Mesenchymal stem cell (in vitro differentiated cells and primary cell): ENCODE results near the gene TTLL13.

Source experiments
- DNase-seq: peaks from one replicate; pipeline ENCODE4 v3.0.0-alpha.2; 2013
- H2AFZ ChIP-seq: one replicate; pipeline ENCODE4 v1.6.1; 2013; ENCODE audit warnings: low read depth, mild to moderate bottlenecking, control low read depth, inconsistent platforms, low read length, moderate library complexity
- H2AK5ac ChIP-seq: 2 replicates; pipeline ENCODE4 v1.6.1; 2013; ENCODE audit warnings: low read length, moderate library complexity, mild to moderate bottlenecking, inconsistent platforms; ENCODE audit not compliant: severe bottlenecking
- H2BK120ac ChIP-seq: one replicate; pipeline ENCODE4 v1.6.1; 2013; ENCODE audit warnings: low read depth, mild to moderate bottlenecking, inconsistent platforms, low read length, moderate library complexity
- H2BK12ac ChIP-seq, 2 experiments: one replicate each; pipeline ENCODE4 v1.6.1; 2013; ENCODE audit warnings: inconsistent platforms in 2 of 2, low read length in 2 of 2, mild to moderate bottlenecking in 2 of 2, moderate library complexity in 2 of 2, control low read depth in 1 of 2
- H2BK15ac ChIP-seq: one replicate; pipeline ENCODE4 v1.6.1; 2013; ENCODE audit warnings: mild to moderate bottlenecking, low read depth, inconsistent platforms; ENCODE audit not compliant: poor library complexity, severe bottlenecking
- H2BK5ac ChIP-seq: 2 replicates; pipeline ENCODE4 v1.6.1; 2013; ENCODE audit warnings: low read depth, mild to moderate bottlenecking, low read length, control low read depth, inconsistent platforms; ENCODE audit not compliant: poor library complexity, severe bottlenecking
- H3K14ac ChIP-seq, 2 experiments: one replicate each; pipeline ENCODE4 v1.6.1; 2013; ENCODE audit warnings: inconsistent platforms in 2 of 2, low read length in 2 of 2, control low read depth in 1 of 2, mild to moderate bottlenecking in 1 of 2, moderate library complexity in 1 of 2
- H3K18ac ChIP-seq, 2 experiments: one replicate each; pipeline ENCODE4 v1.6.1; 2013; ENCODE audit warnings: inconsistent platforms in 2 of 2, low read length in 2 of 2, control low read depth in 1 of 2, low read depth in 1 of 2, mild to moderate bottlenecking in 1 of 2
- H3K23ac ChIP-seq, 2 experiments: one replicate each; pipeline ENCODE4 v1.6.1; 2013; ENCODE audit warnings: inconsistent platforms in 2 of 2, low read length in 2 of 2, mild to moderate bottlenecking in 2 of 2, moderate library complexity in 2 of 2, control low read depth in 1 of 2
- H3K27ac ChIP-seq: 2 replicates; pipeline ENCODE4 v1.5.1; 2013; ENCODE audit warnings: mild to moderate bottlenecking, moderate library complexity, low read length, control low read depth, inconsistent platforms; ENCODE audit not compliant: poor library complexity, severe bottlenecking
- H3K27me3 ChIP-seq, 2 experiments: 2 replicates each; pipeline versions ENCODE4 v1.6.1 to v1.7.0; 2013; ENCODE audit warnings: low read length in 2 of 2, mild to moderate bottlenecking in 2 of 2, moderate library complexity in 2 of 2, control low read depth in 1 of 2, inconsistent platforms in 1 of 2; ENCODE audit not compliant: control insufficient read depth in 1 of 2, insufficient read depth in 1 of 2
- H3K36me3 ChIP-seq, 2 experiments: 2 replicates each; pipeline versions ENCODE4 v1.6.1 to v1.7.0; 2013; ENCODE audit warnings: low read length in 2 of 2, control low read depth in 1 of 2, inconsistent platforms in 1 of 2, low read depth in 1 of 2, mild to moderate bottlenecking in 1 of 2; ENCODE audit not compliant: insufficient read depth in 2 of 2, control insufficient read depth in 1 of 2
- H3K4ac ChIP-seq, 2 experiments: one replicate each; pipeline ENCODE4 v1.6.1; 2013; ENCODE audit warnings: inconsistent platforms in 2 of 2, low read length in 2 of 2, mild to moderate bottlenecking in 2 of 2, moderate library complexity in 2 of 2, control low read depth in 1 of 2, low read depth in 1 of 2
- H3K4me1 ChIP-seq: 2 replicates; pipeline ENCODE4 v1.6.1; 2013; ENCODE audit warnings: low read depth, low read length, control low read depth; ENCODE audit not compliant: control insufficient read depth, insufficient read depth
- H3K4me2 ChIP-seq: 2 replicates; pipeline ENCODE4 v1.6.1; 2013; ENCODE audit warnings: low read length, mild to moderate bottlenecking, inconsistent platforms; ENCODE audit not compliant: poor library complexity, severe bottlenecking
- H3K4me3 ChIP-seq, 2 experiments: 2 replicates each; pipeline versions ENCODE4 v1.5.1 to v1.7.0; 2013; ENCODE audit warnings: low read length in 2 of 2, mild to moderate bottlenecking in 2 of 2, control low read depth in 1 of 2, low read depth in 1 of 2; ENCODE audit not compliant: insufficient read depth in 1 of 2
- H3K79me1 ChIP-seq: replicated peaks from 2 replicates; pipeline ENCODE4 v1.6.1; 2013; ENCODE audit warnings: mild to moderate bottlenecking, control low read depth, low read length, inconsistent platforms; ENCODE audit not compliant: poor library complexity, severe bottlenecking
- H3K9ac ChIP-seq: 2 replicates; pipeline ENCODE4 v1.7.0; 2013; ENCODE audit warnings: mild to moderate bottlenecking, low read length, moderate library complexity
- H3K9me3 ChIP-seq: 2 replicates; pipeline ENCODE4 v1.7.0; 2013; ENCODE audit warnings: mild to moderate bottlenecking, low read length; ENCODE audit not compliant: control insufficient read depth
- H4K8ac ChIP-seq: one replicate; pipeline ENCODE4 v1.6.1; 2013; ENCODE audit warnings: inconsistent platforms, mild to moderate bottlenecking, low read length, moderate library complexity
- H4K91ac ChIP-seq: one replicate; pipeline ENCODE4 v1.6.1; 2013; ENCODE audit warnings: mild to moderate bottlenecking, low read length, inconsistent platforms
- WGBS: methylation state at CpG from one replicate; pipeline ENCODE4 v1.1.7; 2013; ENCODE audit warnings: mixed read lengths; 5-methylcytosine and 5-hydroxymethylcytosine counted together

TTLL13 gene

GRCh38 chr15:90212221-90213098, 36.9 kb upstream of the TTLL13 start:
- no peak overlapping the region for H2AFZ ChIP-seq
- peak overlapping the region; percentile 82 for H2AK5ac ChIP-seq
- no peak overlapping the region for H3K4me3 ChIP-seq
- H2BK120ac ChIP-seq = no peak overlapping the region
- WGBS = 95% methylated on average over 32 of the region's 35 CpGs
- peak overlapping the region; percentile 26 for H2BK15ac ChIP-seq
- DNase-seq = no peak
- peak overlapping the region in 1 of 2 experiments; percentile 13 for H3K18ac ChIP-seq
- H3K9me3 ChIP-seq = no peaks in the 10 kb centered on the region
- no peak overlapping the region for H3K9ac ChIP-seq
- H2BK5ac ChIP-seq = no peak overlapping the region
- no peaks in the 10 kb centered on the region for H3K27me3 ChIP-seq
- no peak overlapping the region for H4K8ac ChIP-seq
- H3K4me2 ChIP-seq = no peak overlapping the region
- peak overlapping the region in 1 of 2 experiments; percentile 5 for H3K4ac ChIP-seq
- H3K23ac ChIP-seq = no peak overlapping the region
- H3K14ac ChIP-seq = no peak overlapping the region
- H3K27ac ChIP-seq = no peak overlapping the region
- peak overlapping the region; percentile 2 for H4K91ac ChIP-seq
- peaks cover 31% of the 10 kb centered on the region for H3K4me1 ChIP-seq
- peaks cover 21% of the 10 kb centered on the region for H3K79me1 ChIP-seq
- H2BK12ac ChIP-seq = peak overlapping the region in 1 of 2 experiments; percentile 6
- peaks cover 4 to 24% of the 10 kb centered on the region in 2 experiments for H3K36me3 ChIP-seq

GRCh38 chr15:90213122-90213817, 36.1 kb upstream of the TTLL13 start:
- Histone ChIP-seq H3K14ac (no peak overlapping the region), H4K8ac (no peak overlapping the region), H2AFZ (no peak overlapping the region), H3K4ac (no peak overlapping the region), H2BK12ac (no peak overlapping the region), H3K9me3 (no peaks in the 10 kb centered on the region), H3K4me2 (no peak overlapping the region), H3K4me1 (peaks cover 32% of the 10 kb centered on the region), H4K91ac (no peak overlapping the region), H3K27me3 (no peaks in the 10 kb centered on the region), H2AK5ac (no peak overlapping the region), H3K9ac (no peak overlapping the region), H3K27ac (no peak overlapping the region), H3K36me3 (peaks cover 12 to 32% of the 10 kb centered on the region in 2 experiments), H3K23ac (no peak overlapping the region), H3K79me1 (peaks cover 26% of the 10 kb centered on the region), H2BK5ac (no peak overlapping the region), H2BK15ac (no peak overlapping the region), H3K18ac (no peak overlapping the region), H3K4me3 (no peak overlapping the region), H2BK120ac (no peak overlapping the region)
- DNase-seq = no peak
- 93% methylated on average over 9 of the region's 12 CpGs for WGBS

GRCh38 chr15:90213818-90214204, 35.5 kb upstream of the TTLL13 start:
- H3K18ac ChIP-seq = no peak overlapping the region
- H4K91ac ChIP-seq = no peak overlapping the region
- H3K4me1 ChIP-seq = peaks cover 32% of the 10 kb centered on the region
- H2BK15ac ChIP-seq = no peak overlapping the region
- peaks cover 28% of the 10 kb centered on the region for H3K79me1 ChIP-seq
- no peak overlapping the region for H3K9ac ChIP-seq
- no peak for DNase-seq
- H4K8ac ChIP-seq = no peak overlapping the region
- H3K9me3 ChIP-seq = no peaks in the 10 kb centered on the region
- H3K4me3 ChIP-seq = no peak overlapping the region
- no peak overlapping the region for H3K23ac ChIP-seq
- peaks cover 12 to 33% of the 10 kb centered on the region in 2 experiments for H3K36me3 ChIP-seq
- 92% methylated on average over 11 of the region's 11 CpGs for WGBS
- no peak overlapping the region for H2AK5ac ChIP-seq
- H2AFZ ChIP-seq = no peak overlapping the region
- H2BK5ac ChIP-seq = no peak overlapping the region
- H3K27me3 ChIP-seq = no peaks in the 10 kb centered on the region
- H2BK12ac ChIP-seq = no peak overlapping the region
- H3K4ac ChIP-seq = no peak overlapping the region
- H3K27ac ChIP-seq = no peak overlapping the region
- no peak overlapping the region for H3K4me2 ChIP-seq
- H3K14ac ChIP-seq = no peak overlapping the region
- H2BK120ac ChIP-seq = no peak overlapping the region

GRCh38 chr15:90214553-90215196, 34.7 kb upstream of the TTLL13 start:
- Histone ChIP-seq H3K4me2 (no peak overlapping the region), H3K9ac (no peak overlapping the region), H3K4ac (no peak overlapping the region), H2BK15ac (no peak overlapping the region), H2BK120ac (no peak overlapping the region), H3K4me3 (no peak overlapping the region), H3K9me3 (no peaks in the 10 kb centered on the region), H2AFZ (no peak overlapping the region), H3K27me3 (no peaks in the 10 kb centered on the region), H3K14ac (no peak overlapping the region), H2BK12ac (no peak overlapping the region), H3K27ac (no peak overlapping the region), H3K79me1 (peaks cover 28% of the 10 kb centered on the region), H2BK5ac (no peak overlapping the region), H4K91ac (no peak overlapping the region), H3K18ac (no peak overlapping the region), H2AK5ac (no peak overlapping the region), H3K23ac (no peak overlapping the region), H3K4me1 (peaks cover 33% of the 10 kb centered on the region), H4K8ac (no peak overlapping the region), H3K36me3 (peaks cover 12 to 39% of the 10 kb centered on the region in 2 experiments)
- peak; percentile 25 for DNase-seq
- WGBS = 95% methylated on average over 3 of the region's 8 CpGs
